Kidney (tissue), 14 donors: ENCODE data around the gene SLC25A26. TPM values are rescaled to one million over a fixed set of nuclear protein-coding genes. Genes with fewer than 3 reads are reported as not detected.
A peak's percentile ranks its signal among the peaks of the same experiment; 100 is the strongest.

Source experiments
- DNase-seq, 5 donors: peaks; one replicate each; pipeline ENCODE4 v3.0.0-alpha.2; 2013 to 2020
- FAIRE-seq: peaks from 2 replicates; lab custom pipeline; 2012; peaks lifted over from hg19 to GRCh38; lab: Jason Lieb, UNC
- H3K27ac ChIP-seq, 2 donors: one replicate each; pipeline ENCODE4 v1.7.0; 2013; ENCODE audit warnings: low read depth in 2 of 2, low read length in 2 of 2, inconsistent platforms in 1 of 2
- H3K27me3 ChIP-seq: one replicate; pipeline ENCODE4 v1.7.1; 2013; ENCODE audit warnings: low read length, inconsistent platforms; ENCODE audit not compliant: control insufficient read depth, insufficient read depth
- H3K36me3 ChIP-seq, 3 donors: one replicate each; pipeline versions ENCODE4 v1.7.0 to v1.7.1; 2013; ENCODE audit warnings: low read length in 3 of 3, control low read depth in 1 of 3, inconsistent platforms in 1 of 3; ENCODE audit not compliant: insufficient read depth in 3 of 3, control insufficient read depth in 2 of 3
- H3K4me1 ChIP-seq, 3 donors: one replicate each; pipeline versions ENCODE4 v1.7.0 to v1.7.1; 2013; ENCODE audit warnings: low read length in 3 of 3, inconsistent platforms in 1 of 3, low read depth in 1 of 3; ENCODE audit not compliant: control insufficient read depth in 2 of 3, insufficient read depth in 2 of 3
- H3K4me3 ChIP-seq, 3 donors: one replicate each; pipeline versions ENCODE4 v1.7.0 to v1.8.1; 2013; ENCODE audit warnings: low read length in 3 of 3, control low read depth in 1 of 3, inconsistent platforms in 1 of 3
- H3K9ac ChIP-seq, 3 donors: one replicate each; pipeline versions ENCODE4 v1.7.0 to v1.7.1; 2013; ENCODE audit warnings: low read length in 3 of 3, control low read depth in 1 of 3, inconsistent platforms in 1 of 3
- H3K9me3 ChIP-seq, 3 donors: one replicate each; pipeline versions ENCODE4 v1.7.0 to v1.7.1; 2013; ENCODE audit warnings: low read length in 3 of 3, control low read depth in 1 of 3, inconsistent platforms in 1 of 3; ENCODE audit not compliant: control insufficient read depth in 2 of 3, insufficient read depth in 1 of 3
- CTCF ChIP-seq: IDR thresholded peaks from 3 replicates; pipeline ENCODE4 v1.5.1; 2012; ENCODE audit warnings: mild to moderate bottlenecking, moderate library complexity, borderline replicate concordance; ENCODE audit not compliant: insufficient read depth; ENCODE audit errors: extremely low read depth
- intact Hi-C: fragments of 100-400 bp; cut with DNase I; formaldehyde crosslinking; loops from one replicate; pipeline ENCODE4 v1.11.1; 2022
- polyA plus RNA-seq: library from polyadenylated mRNA; stranded (reverse); fragments of 350-450 nt; fragmentation: Illumina TruSeq; extraction: RNeasy Lipid Tissue Mini Kit (QIAGEN cat#74804); gene quantifications from one replicate; pipeline ENCODE4 v1.2.3, GENCODE V29; 2014; ENCODE audit warnings: low read depth, low replicate concordance; ENCODE audit not compliant: insufficient read depth
- total RNA-seq: library from RNA; stranded (reverse); fragmentation: NEBNext Ultra II Directional; extraction: Animal tissue kit (Norgen Biotek cat#: 25700); gene quantifications from one replicate; pipeline ENCODE4 v1.2.1, GENCODE V29; 2021
- donor health status: control.
- donor health status: control.
- donor health status: control.
- donor health status: control.
- donor health status: control.
- donor health status: DM: yes; HTN: yes; CAD: no.
- donor health status: Normal renal cell carcinoma (clear cell type).

Gene SLC25A26
- total and polyA plus RNA-seq, 2 donors from 2014 or later: 23.9 to 25.4 TPM

- no peak for TF ChIP-seq CTCF
- no peak for DNase-seq
- no peaks in the 10 kb centered on the region for H3K27me3 ChIP-seq
- no peak overlapping the region for H3K27ac ChIP-seq
- peaks cover 0 to 4% (median 0%) of the 10 kb centered on the region in 3 donors for H3K4me1 ChIP-seq
- no peak overlapping the region for H3K4me3 ChIP-seq
- H3K9me3 ChIP-seq: peaks cover 0 to 3% (median 0%) of the 10 kb centered on the region in 3 donors
- intact Hi-C loops: no loop called here
- peaks cover 6 to 20% (median 9%) of the 10 kb centered on the region in 3 donors for H3K36me3 ChIP-seq
- no peak overlapping the region for H3K9ac ChIP-seq
- FAIRE-seq: peak; percentile 53
These were observed 169.2 kb downstream of the SLC25A26 start for GRCh38 chr3:66390013-66390412.

- H3K27ac ChIP-seq: no peak overlapping the region
These were observed 171.7 kb downstream of the SLC25A26 start for GRCh38 chr3:66392512-66392911.

GRCh38 chr3:66392966-66393332, 172.1 kb downstream of the SLC25A26 start:
- Histone ChIP-seq H3K4me1 (peaks cover 0 to 4% (median 0%) of the 10 kb centered on the region in 3 donors), H3K36me3 (peaks cover 2 to 19% (median 14%) of the 10 kb centered on the region in 3 donors), H3K9me3 (no peaks in the 10 kb centered on the region), H3K27me3 (no peaks in the 10 kb centered on the region), H3K9ac (no peak overlapping the region), H3K4me3 (no peak overlapping the region), H3K27ac (no peak overlapping the region)
- intact Hi-C loops: no loop called here
- FAIRE-seq: no peak
- DNase-seq: no peak
- no peak for TF ChIP-seq CTCF

More at GRCh38 chr3:66392512-66392911, 171.7 kb downstream of the SLC25A26 start:
- H3K9me3 ChIP-seq: no peaks in the 10 kb centered on the region
- no peak overlapping the region for H3K4me3 ChIP-seq
- intact Hi-C loops: no loop called here
- DNase-seq (peak in 1 of 5 donors; percentile 13), FAIRE-seq (no peak)
- peaks cover 0 to 4% (median 0%) of the 10 kb centered on the region in 3 donors for H3K4me1 ChIP-seq
- H3K36me3 ChIP-seq: peaks cover 2 to 15% (median 12%) of the 10 kb centered on the region in 3 donors
- TF ChIP-seq CTCF: no peak
- H3K9ac ChIP-seq: no peak overlapping the region
- H3K27me3 ChIP-seq: no peaks in the 10 kb centered on the region
